Smooth muscle cell (in vitro differentiated cells): Measurements from ENCODE around the gene OBI1. TPM values are rescaled to one million over a fixed set of nuclear protein-coding genes. Genes with fewer than 3 reads are reported as not detected.

Source experiments
- DNase-seq: peaks from one replicate; lab custom pipeline; 2025; ENCODE audit not compliant: unreplicated experiment; lab: John Stamatoyannopoulos, UW
- H2AFZ ChIP-seq: fragments of 200-600 bp; sonication (generic); 2 replicates; pipeline ENCODE4 v1.6.0; 2016; ENCODE audit warnings: antibody characterized with exemption, low read depth, mild to moderate bottlenecking
- H3F3A ChIP-seq: fragments of 200-600 bp; sonication (generic); 2 replicates; pipeline ENCODE4 v1.6.0; 2017; ENCODE audit warnings: antibody characterized with exemption, low read depth
- H3K27ac ChIP-seq: fragments of 200-600 bp; sonication (generic); 2 replicates; pipeline ENCODE4 v1.5.1; 2016; ENCODE audit warnings: low read depth, mild to moderate bottlenecking
- H3K27me3 ChIP-seq: fragments of 200-600 bp; sonication (generic); 2 replicates; pipeline ENCODE4 v1.6.1; 2016; ENCODE audit warnings: low read depth, mild to moderate bottlenecking
- H3K36me3 ChIP-seq: fragments of 200-600 bp; sonication (generic); 2 replicates; pipeline ENCODE4 v1.5.1; 2016; ENCODE audit warnings: low read depth
- H3K4me1 ChIP-seq: fragments of 200-600 bp; sonication (generic); 2 replicates; pipeline ENCODE4 v1.5.1; 2016; ENCODE audit warnings: low read depth
- H3K4me2 ChIP-seq: fragments of 200-600 bp; sonication (generic); 2 replicates; pipeline ENCODE4 v1.6.0; 2016; ENCODE audit warnings: mild to moderate bottlenecking
- H3K4me3 ChIP-seq: fragments of 200-600 bp; sonication (generic); 2 replicates; pipeline ENCODE4 v1.5.1; 2016; ENCODE audit warnings: mild to moderate bottlenecking
- H3K79me2 ChIP-seq: fragments of 200-600 bp; sonication (generic); 2 replicates; pipeline ENCODE4 v1.6.0; 2016; ENCODE audit warnings: low read depth, mild to moderate bottlenecking
- H3K9ac ChIP-seq: fragments of 200-600 bp; sonication (generic); 2 replicates; pipeline ENCODE4 v1.6.0; 2016; ENCODE audit warnings: low read depth
- H3K9me3 ChIP-seq: fragments of 200-600 bp; sonication (generic); replicated peaks from 2 replicates; pipeline ENCODE4 v1.5.1; 2016; ENCODE audit warnings: low read depth
- H4K20me1 ChIP-seq: fragments of 200-600 bp; sonication (generic); 2 replicates; pipeline ENCODE4 v1.6.0; 2016; ENCODE audit warnings: low read depth
- CTCF ChIP-seq: fragments of 200-600 bp; sonication (generic); IDR thresholded peaks from 2 replicates; pipeline ENCODE4 v1.5.1; 2017; ENCODE audit warnings: borderline replicate concordance, mild to moderate bottlenecking, antibody characterized with exemption; ENCODE audit not compliant: insufficient read depth, poor library complexity, severe bottlenecking
- WGBS: methylation state at CpG from one replicate; pipeline ENCODE4 v1.1.7; 2016; ENCODE audit warnings: low lambda C conversion rate; 5-methylcytosine and 5-hydroxymethylcytosine counted together
- polyA plus RNA-seq: library from polyadenylated mRNA; unstranded; fragments of >200 nt; fragmentation: Nextera tagmentation; extraction: Ambion mirVana; gene quantifications from 2 replicates; pipeline ENCODE4 v1.2.1, GENCODE V29; 2016
- total RNA-seq: library from RNA; depleted of rRNA; stranded (reverse); fragments of >200 nt; gene quantifications from 2 replicates; pipeline ENCODE4 v1.2.3, GENCODE V29; 2014

Gene OBI1
- total and polyA plus RNA-seq, 2 experiments from 2014 or later = 7.0 to 15.2 TPM

GRCh38 chr13:78596736-78597601 is 62.0 kb downstream of the OBI1 start:
- peak overlapping the region; percentile 90 for H3K4me2 ChIP-seq
- whole genome bisulfite sequencing = 5% methylated on average over 50 of the region's 50 CpGs
- DNase-seq = no peak
- H3F3A ChIP-seq = no peaks in the 10 kb centered on the region
- H3K79me2 ChIP-seq = no peaks in the 10 kb centered on the region
- no peaks in the 10 kb centered on the region for H3K9me3 ChIP-seq
- peak overlapping the region; percentile 49 for H3K4me3 ChIP-seq
- H3K4me1 ChIP-seq = peaks cover 16% of the 10 kb centered on the region
- H2AFZ ChIP-seq = no peak overlapping the region
- H3K9ac ChIP-seq = no peak overlapping the region
- H3K27ac ChIP-seq = no peak overlapping the region
- H4K20me1 ChIP-seq = no peaks in the 10 kb centered on the region
- no peaks in the 10 kb centered on the region for H3K36me3 ChIP-seq
- no peak for TF ChIP-seq CTCF
- peaks cover 97% of the 10 kb centered on the region for H3K27me3 ChIP-seq

GRCh38 chr13:78596399-78596735 is 62.6 kb downstream of the OBI1 start:
- no peaks in the 10 kb centered on the region for H3K9me3 ChIP-seq
- H3K27ac ChIP-seq = no peak overlapping the region
- H4K20me1 ChIP-seq = no peaks in the 10 kb centered on the region
- no peak overlapping the region for H2AFZ ChIP-seq
- H3K27me3 ChIP-seq = peaks cover 100% of the 10 kb centered on the region
- H3K36me3 ChIP-seq = no peaks in the 10 kb centered on the region
- TF ChIP-seq CTCF = no peak
- WGBS = 3% methylated on average over 22 of the region's 22 CpGs
- peak overlapping the region; percentile 90 for H3K4me2 ChIP-seq
- no peaks in the 10 kb centered on the region for H3F3A ChIP-seq
- no peaks in the 10 kb centered on the region for H3K79me2 ChIP-seq
- DNase-seq = no peak
- H3K4me3 ChIP-seq = peak overlapping the region; percentile 49
- no peak overlapping the region for H3K9ac ChIP-seq
- peaks cover 13% of the 10 kb centered on the region for H3K4me1 ChIP-seq

GRCh38 chr13:78595495-78596398 is 63.2 kb downstream of the OBI1 start:
- H3K4me3 ChIP-seq = peak overlapping the region; percentile 49
- peaks cover 100% of the 10 kb centered on the region for H3K27me3 ChIP-seq
- no peaks in the 10 kb centered on the region for H4K20me1 ChIP-seq
- peaks cover 13% of the 10 kb centered on the region for H3K4me1 ChIP-seq
- peak overlapping the region; percentile 23 for H2AFZ ChIP-seq
- 2% methylated on average over 64 of the region's 65 CpGs for WGBS
- no peaks in the 10 kb centered on the region for H3K36me3 ChIP-seq
- H3K79me2 ChIP-seq = no peaks in the 10 kb centered on the region
- no peak overlapping the region for H3K9ac ChIP-seq
- no peak for DNase-seq
- H3K27ac ChIP-seq = no peak overlapping the region
- H3K9me3 ChIP-seq = no peaks in the 10 kb centered on the region
- no peak for TF ChIP-seq CTCF
- H3F3A ChIP-seq = no peaks in the 10 kb centered on the region
- H3K4me2 ChIP-seq = peak overlapping the region; percentile 90
